Measurements from ENCODE around the gene TGIF1.
"Not testable (repeated sequence)": the region's sequence is repeated elsewhere in the genome, so short reads cannot be mapped to it uniquely, and the experiment has no call there.

Gene TGIF1

DNA sequence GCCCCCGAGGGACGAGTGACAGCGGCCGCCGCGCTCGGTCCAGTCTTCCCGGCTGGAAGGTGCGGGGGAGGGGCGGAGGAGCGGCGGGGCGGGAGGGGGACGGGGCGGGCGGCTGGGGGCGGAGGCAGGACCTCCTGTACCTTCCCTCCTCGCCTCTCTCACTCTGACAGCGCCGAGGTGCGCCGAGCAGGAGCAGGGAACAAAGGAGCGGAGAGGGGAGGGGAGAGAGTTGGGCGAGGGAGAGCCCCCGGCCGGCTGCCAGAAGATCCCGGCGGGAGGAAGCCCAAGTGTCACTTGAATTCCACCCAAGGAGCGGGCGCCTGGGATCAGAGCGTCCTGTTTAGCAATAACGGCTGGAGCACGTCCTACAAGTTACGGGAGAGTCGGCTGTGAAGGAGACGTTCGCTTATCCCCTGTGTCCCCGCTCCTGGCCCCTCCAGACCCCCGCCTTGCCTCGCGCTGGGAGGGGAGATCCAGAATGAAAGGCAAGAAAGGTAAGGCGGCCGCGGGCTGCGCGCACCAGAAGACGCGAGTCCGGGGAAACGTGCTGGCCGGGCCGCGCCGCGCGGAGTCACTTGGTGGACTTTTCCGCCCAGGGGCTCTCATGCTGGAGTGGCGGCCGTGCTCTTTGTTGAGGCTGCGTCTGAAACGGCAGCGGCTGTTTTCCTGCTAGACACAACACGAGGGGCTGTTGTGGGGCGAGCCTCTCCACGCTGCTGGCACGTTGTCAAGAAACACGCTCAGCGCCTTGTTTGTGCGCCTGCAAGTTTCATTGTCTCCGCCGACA lies at the start of gene TGIF1:
Gene TGIF1 (plus strand): TSS at position 161 of the 787 bp plus-strand sequence. CDS start 318 bp downstream, at position 479.
- peak; percentile 81 for TF ChIP-seq POLR2A (IDR thresholded peaks at IDR 0.05; ENCODE audit: low read depth, low read length)
- DNase-seq (ENCODE audit: insufficient read length, low spot score) (peak; percentile 21), FAIRE-seq (no peak)

DNA sequence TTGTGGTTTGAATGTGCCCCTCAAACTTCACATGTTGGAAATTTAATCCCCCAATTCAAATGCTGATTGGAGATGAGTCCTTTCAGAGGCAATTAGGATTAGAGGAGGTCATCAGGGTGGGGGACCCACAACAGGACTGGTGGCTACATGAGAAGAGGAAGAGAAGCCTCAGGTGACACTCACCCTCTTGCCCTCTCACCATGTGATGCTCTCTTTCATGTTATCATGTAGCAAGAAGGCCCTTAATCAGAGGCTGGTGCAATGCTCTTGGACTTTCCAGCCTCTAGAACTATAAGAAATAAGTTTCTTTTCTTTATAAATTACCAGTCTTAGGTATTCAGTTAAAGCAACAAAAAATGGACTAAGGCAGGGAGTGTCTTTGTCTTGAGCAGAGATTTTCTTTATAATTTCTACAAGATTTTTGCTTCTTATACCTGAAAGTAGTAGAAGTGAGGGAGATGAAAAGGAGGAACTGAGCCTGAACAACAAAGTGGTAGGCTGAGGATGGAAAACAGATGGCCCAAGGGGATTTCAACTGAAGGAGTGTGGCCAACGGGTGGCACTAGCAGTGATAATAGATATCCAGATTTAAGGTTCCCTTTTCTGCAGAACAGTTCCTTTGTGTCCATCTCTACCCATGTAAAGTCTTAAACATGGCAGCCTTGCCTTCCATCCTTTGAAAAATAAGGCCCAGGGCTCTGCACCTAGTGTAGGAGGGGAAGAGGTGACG lies 49.2 kb upstream of the TGIF1 start:
- FAIRE-seq (no peak), DNase-seq (ENCODE audit: insufficient read length, low spot score) (no peak)
- TF ChIP-seq POLR2A (IDR thresholded peaks at IDR 0.05; ENCODE audit: low read depth, low read length), result no peak

DNA sequence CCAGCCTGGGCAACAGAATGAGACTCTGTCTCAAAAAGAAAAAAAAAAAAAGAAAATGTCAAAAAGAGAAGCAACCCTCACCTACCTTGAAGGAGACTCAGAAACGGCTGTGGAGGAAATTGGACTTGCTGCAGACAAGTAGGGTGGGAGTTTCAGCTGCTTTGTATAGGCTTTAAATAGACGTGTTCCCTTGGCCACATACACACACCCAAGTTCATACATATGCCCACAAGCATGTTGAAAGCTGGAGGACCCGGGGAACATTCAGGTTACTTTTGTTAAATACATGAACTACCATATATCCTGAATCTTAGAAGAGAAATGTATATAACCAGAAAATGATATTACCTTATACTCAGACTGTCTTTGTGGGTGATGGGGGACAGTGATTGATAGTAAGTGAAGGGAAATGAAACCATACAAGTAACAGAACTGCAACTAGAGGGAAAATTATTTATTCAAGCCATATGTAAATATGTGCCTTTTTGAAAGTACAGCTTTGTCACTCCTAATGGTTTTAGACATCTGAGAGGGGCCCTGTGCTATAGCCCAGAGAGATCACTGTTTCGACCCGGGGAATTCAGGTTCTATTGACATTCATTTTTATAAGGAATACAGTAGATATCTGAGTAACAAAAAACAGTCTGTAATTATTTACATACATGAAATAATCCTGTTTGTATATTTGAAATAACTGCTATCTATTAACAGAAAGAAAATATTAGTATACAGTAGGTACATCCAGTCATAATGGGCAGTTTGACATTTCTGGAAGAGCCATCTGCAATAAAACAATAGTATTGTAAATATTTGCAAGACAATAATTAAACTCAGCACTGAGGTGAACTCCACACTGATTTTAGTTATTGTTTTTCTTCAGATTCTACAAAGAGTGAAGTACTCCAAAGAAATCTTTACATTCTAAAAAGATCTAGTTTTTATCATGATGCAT lies 48.0 kb upstream of the TGIF1 start:
- FAIRE-seq (no peak), DNase-seq (ENCODE audit: insufficient read length, low spot score) (no peak)
- TF ChIP-seq POLR2A (IDR thresholded peaks at IDR 0.05; ENCODE audit: low read depth, low read length), result no peak

GRCh38 chr18:3402982-3403451 lies 47.0 kb upstream of the TGIF1 start:
- DNase-seq (ENCODE audit: insufficient read length, low spot score), result peak; percentile 12
- no peak for TF ChIP-seq POLR2A (IDR thresholded peaks at IDR 0.05; ENCODE audit: low read depth, low read length)
- peak; percentile 55 for FAIRE-seq

GRCh38 chr18:3405713-3406112 lies 44.3 kb upstream of the TGIF1 start:
- DNase-seq (ENCODE audit: insufficient read length, low spot score) (no peak), FAIRE-seq (no peak)
- TF ChIP-seq POLR2A (IDR thresholded peaks at IDR 0.05; ENCODE audit: low read depth, low read length), result no peak

DNA sequence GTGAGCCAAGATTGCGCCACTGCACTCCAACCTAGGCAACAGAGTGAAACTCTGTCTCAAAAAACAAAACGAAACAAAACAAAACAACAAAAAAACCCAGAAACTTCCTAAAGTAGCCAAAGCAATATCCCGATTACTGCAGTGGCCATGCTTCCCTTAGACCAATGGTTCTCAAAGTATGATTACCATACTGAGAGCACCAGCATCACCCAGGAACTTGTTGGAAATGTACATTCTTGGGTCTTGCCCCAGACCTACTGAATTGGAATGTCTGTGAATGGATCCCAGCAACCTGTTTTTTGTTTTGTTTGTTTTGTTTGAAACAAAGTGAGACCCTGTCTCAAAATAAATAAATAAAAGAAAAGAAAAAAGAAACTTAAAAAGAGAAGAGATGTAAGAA lies 41.9 kb upstream of the TGIF1 start:
- FAIRE-seq, result no peak
- TF ChIP-seq POLR2A (IDR thresholded peaks at IDR 0.05; ENCODE audit: low read depth, low read length), result no peak
- no peak for DNase-seq (ENCODE audit: insufficient read length, low spot score)

DNA sequence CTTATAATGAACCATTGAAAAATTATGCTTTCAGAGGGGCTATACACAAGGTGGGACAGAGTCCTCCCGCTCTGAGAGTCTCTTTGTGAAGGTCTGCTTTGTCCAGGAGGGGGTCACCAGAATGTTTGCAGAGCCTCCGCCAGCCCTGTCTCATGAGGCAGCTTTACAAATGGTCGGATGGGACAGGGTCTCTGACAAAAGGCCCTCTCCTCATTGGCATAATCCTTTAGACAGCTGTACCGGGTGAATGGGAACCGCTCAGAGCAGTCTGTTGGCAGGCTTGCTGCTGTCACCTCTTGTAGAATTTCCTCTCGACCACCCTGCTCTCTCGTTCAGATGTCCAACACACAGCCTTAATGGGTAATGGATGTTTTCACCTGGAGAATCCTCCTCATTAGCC lies 40.2 kb upstream of the TGIF1 start:
- DNase-seq (ENCODE audit: insufficient read length, low spot score), result no peak
- no peak for TF ChIP-seq POLR2A (IDR thresholded peaks at IDR 0.05; ENCODE audit: low read depth, low read length)
- no peak for FAIRE-seq

- DNase-seq (ENCODE audit: insufficient read length, low spot score), result no peak
- FAIRE-seq, result no peak
- no peak for TF ChIP-seq POLR2A (IDR thresholded peaks at IDR 0.05; ENCODE audit: low read depth, low read length)
These were observed 39.7 kb upstream of the TGIF1 start for GRCh38 chr18:3410273-3410672.

DNA sequence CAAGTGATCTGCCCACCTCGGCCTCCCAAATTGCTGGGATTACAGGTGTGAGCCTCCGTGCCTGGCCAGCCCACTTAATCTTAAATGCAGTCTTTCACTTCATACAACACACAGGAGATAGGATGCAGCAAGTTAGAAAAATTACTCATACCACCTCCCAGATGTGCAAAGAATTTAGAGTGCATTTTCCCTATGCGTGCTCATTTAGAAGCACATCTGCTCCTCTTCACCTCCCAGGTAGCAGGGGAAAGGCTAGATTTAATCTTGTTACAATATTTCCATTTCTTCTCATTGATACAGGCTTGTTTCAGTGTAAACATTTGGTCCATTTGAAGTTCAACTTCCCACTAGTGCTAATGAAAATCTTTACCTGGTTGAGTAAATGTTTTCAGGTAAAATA lies 39.1 kb upstream of the TGIF1 start:
- FAIRE-seq; DNase-seq (ENCODE audit: insufficient read length, low spot score): not testable (repeated sequence)

DNA sequence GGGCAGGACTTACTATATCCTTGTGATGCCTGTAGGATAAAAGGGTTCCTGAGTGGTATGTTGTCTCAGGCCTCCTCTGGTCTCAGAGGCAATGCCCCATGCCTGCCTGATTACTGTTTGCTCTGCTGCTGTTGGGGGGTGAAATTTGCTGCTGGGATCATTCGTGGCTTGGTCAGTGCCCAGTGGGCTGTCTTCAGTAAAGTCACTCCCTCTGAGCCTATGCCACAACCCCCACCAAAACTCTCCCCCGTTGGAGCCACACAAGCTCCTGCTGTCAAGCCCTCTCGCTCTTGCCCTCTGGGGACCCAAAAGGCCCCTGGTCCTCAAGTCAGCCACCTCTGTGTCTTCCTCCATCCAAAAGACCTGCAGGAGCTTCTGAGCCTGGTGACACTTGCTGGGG lies 38.6 kb upstream of the TGIF1 start:
- no peak for TF ChIP-seq POLR2A (IDR thresholded peaks at IDR 0.05; ENCODE audit: low read depth, low read length)
- FAIRE-seq, result no peak
- DNase-seq (ENCODE audit: insufficient read length, low spot score), result no peak

- DNase-seq (ENCODE audit: insufficient read length, low spot score) (no peak), FAIRE-seq (no peak)
- no peak for TF ChIP-seq POLR2A (IDR thresholded peaks at IDR 0.05; ENCODE audit: low read depth, low read length)
These were observed 38.1 kb upstream of the TGIF1 start for GRCh38 chr18:3411854-3412268.

DNA sequence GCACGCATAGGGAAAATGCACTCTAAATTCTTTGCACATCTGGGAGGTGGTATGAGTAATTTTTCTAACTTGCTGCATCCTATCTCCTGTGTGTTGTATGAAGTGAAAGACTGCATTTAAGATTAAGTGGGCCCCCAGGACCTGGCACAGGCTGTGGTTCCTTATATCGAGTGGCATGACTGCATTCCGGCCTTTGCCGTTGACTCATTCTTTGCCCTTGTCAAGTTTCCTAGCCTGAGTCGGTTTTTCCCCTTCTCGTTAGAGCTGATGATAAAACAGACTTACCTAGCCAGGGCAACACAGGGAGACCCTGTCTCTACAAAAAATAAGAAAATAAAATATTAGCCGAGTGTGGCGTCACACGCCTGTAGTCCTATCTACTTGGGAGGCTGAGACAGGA lies 37.4 kb upstream of the TGIF1 start:
- FAIRE-seq, result not testable (repeated sequence)
- peak; percentile 51 for DNase-seq (ENCODE audit: insufficient read length, low spot score)

GRCh38 chr18:3415110-3415509 lies 34.9 kb upstream of the TGIF1 start:
- no peak for FAIRE-seq
- TF ChIP-seq POLR2A (IDR thresholded peaks at IDR 0.05; ENCODE audit: low read depth, low read length), result no peak
- no peak for DNase-seq (ENCODE audit: insufficient read length, low spot score)

DNA sequence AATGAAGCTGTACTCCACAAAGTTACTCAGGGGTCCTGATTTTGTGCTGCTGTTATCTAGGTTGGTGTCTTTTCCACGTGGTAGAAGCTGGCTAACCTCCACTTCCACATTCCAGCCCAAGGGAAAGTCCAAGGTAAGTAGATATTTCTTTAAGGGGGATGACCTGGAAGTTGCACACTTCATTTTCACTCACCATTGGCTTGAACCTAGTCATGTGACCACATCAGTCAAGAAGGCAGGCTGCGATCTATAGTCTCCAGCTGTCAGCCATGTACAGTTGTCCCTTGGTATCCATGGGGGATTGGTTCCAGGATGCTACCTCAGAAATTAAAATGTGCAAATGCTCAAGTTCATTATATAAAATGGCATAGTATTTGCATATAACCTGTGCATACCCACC lies 31.9 kb upstream of the TGIF1 start:
- no peak for TF ChIP-seq POLR2A (IDR thresholded peaks at IDR 0.05; ENCODE audit: low read depth, low read length)
- FAIRE-seq (no peak), DNase-seq (ENCODE audit: insufficient read length, low spot score) (no peak)

All from H54 (cell line).